A204.1 (cell line): Measurements from ENCODE around the gene MAP3K7CL.

Source experiments
- FAIRE-seq: peaks from 2 replicates; lab custom pipeline; 2012; peaks lifted over from hg19 to GRCh38; lab: Jason Lieb, UNC

Gene MAP3K7CL

DNA sequence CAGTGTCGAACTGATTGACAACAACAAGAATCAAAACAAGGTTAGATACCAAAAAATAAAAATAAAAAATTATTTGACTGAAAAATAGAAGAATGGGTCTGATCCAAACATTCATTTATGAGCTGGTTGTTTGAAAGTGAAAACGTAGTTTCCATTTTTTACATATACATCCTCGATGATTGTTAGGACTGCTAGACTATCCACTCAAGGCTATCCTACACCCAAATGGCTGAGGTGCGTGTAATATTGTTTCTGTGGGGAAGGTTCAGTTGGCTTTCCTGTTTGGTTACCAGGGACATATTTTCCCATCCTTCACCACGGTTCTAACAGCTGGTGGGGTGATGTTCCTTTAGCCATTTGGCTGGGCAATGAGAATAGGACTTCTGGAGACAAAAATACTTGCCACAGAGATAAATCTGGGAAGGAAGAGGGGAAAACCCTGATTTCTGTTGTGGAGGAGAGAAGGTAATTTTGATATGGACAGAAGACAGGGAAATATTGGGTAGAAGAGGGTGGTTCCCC is 66.3 kb downstream of the MAP3K7CL start:
- FAIRE-seq, result no peak

DNA sequence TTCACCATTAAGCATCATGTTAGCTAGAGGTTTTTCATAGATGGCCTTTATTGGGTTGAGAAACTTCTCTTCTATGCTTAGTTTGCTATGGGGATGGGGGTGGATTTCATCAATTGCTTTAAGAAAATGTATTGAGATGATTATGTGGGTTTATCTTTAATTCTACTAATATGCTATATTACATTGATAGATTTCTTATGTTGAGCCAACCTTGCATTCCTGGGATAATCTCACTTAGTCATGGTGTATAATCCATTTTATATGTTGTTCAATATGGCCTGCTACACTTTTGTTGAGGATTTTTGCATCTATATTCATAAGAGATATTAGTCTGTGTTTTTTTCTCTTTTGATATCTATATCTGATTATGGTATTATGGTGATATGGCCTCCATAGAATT is 70.7 kb downstream of the MAP3K7CL start:
- no peak for FAIRE-seq

DNA sequence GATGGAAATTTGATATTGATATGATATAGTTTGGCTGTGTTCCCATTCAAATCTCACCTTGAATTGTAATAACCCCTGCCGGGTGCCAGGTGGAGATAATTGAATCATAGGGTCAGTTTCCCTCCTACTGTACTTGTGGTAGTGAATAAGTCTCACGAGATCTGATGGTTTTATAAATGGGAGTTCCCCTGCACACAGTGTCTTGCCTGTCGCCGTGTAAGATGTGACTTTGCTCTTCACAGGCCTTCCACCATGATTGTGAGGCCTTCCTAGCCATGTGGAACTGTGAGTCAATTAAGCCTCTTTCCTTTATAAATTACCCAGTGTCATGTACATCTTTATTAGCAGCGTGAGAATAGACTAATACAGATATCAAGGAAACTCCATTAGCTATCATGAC is 74.6 kb downstream of the MAP3K7CL start:
- no peak for FAIRE-seq

DNA sequence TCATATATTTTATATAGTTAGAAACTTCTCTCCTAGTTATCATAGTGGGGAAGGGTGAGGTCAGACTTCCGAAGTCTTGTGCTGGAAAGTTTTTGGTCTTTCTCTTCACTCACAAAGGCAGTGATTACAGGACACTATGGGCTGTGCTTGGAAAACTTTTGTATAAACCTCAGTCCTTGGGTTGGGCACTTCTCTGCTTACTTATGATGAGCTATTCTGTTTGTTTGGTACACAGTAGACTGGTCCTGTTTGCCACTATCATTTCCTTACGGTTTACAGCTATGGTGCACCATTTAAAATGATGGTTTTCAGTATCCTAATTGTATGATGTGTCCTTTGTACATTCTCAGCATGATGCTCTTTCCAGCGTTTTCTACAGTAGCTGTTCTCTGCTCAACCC is 75.5 kb downstream of the MAP3K7CL start:
- FAIRE-seq, result no peak

DNA sequence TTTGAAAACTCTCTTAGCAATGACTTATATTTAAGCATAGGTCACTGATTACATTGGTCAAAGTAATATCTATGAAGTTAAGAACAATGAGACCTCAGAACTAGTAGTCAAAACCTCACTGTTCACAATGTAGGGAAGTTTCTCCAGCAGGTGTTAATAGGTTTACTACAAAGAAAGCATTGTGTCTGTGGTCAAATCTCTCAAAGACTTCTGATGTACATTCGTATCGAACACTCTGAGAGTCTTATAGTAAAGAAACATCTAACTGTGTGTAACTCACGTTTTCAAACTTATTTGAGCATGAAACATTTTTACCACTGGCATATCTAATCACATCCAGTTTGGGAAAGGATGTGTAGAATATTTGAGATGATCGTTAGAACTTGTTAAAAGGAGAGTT is 76.0 kb downstream of the MAP3K7CL start:
- no peak for FAIRE-seq

DNA sequence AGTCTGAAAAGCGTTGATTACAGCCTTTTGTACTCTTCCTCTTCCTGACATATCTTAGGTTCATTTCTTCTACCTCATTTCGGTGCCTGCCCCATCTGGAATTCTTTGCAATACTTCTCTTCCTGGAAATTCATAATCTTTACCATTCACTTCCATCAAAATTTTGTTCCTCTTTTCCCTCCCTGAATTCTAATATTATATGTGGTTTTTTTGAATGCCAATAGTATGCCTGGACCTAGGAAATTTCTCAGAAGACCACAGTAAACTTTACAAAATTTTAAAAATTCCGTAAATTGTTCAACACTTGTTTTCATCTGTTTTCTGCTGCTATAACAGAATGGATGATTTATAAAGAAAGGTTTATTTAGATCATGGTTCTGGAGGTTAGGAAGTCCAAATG is 76.8 kb downstream of the MAP3K7CL start:
- no peak for FAIRE-seq

DNA sequence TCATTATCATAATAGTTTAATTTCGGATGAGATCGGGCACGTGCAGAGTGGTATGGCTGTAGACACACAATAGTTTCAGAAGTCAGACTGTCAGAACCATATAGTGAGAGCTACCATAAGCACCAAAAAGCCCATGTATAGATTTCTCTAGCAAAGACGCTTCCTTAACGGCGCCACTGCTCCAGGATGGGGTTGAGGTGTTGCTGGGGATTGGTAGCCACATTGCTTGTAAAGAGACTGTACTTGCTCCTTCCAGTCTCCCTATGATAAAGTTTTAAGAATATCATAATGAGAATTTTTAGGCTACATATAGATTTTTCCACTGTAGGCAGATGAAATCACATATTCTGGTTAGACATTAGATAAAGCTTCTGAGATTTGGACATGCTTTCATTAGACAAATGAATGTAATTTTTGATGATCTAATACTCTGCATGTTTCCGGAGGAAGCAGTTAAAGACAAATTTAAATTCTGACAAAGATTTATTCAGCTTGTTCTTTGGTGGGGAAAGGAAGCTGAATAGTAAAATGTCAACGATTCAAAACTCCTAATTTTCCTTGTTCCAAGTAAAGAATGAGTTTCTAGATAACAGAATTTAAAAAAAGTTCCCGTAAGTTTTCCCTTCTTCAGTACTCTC is 77.7 kb downstream of the MAP3K7CL start:
- FAIRE-seq, result no peak

DNA sequence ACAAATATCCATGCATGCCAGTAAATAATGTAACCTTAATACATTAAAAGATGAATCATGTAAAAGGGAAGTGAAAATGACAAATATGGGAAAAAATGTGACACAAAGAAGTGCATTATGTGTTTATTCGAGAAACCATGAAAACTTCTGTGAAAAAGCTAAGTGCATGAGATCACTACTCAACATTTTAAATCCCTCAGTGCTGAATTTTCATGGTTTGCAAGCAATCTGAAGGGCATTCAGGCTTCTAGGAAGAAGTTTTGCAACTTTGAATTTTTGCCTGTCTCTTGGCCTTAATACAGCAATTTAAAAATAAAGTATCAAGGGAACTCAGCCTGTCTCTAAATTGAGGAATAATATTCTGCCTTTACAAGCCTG is 78.2 kb downstream of the MAP3K7CL start:
- no peak for FAIRE-seq

DNA sequence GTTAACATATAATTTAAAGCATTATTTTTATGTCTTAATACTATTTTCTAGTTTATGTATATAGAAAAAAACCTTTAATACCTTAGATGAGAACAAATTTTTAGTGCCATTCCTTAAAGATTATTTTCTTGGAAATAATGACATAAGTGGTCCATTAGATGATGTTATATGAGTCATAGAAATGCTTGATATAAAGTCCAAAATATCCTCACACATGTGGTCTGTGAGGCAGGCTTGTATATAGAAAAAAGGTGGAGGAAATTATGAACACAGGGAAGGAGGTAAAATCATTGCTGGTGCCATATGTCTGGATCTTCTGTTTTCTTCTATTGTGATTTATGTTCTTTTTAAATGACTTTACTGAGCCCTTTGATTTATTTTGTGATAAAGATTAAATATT is 79.3 kb downstream of the MAP3K7CL start:
- FAIRE-seq, result no peak

DNA sequence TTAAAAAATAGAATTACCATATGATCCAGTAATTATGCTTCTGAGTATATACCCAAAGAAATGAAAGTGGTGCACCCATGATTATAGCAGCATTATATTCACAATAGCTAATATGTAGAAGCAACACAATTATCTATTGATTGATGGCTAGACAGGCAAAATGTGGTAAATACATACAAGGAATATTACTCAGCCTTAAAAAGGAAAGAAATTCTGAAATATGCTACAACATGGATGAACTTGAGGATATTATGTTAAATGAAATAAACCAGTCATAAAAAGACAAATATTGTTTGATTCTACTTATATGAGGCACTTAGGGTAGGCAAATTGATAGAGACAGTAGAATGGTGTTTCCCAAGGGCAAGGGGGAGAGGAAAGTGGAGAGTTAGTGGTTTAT is 80.8 kb downstream of the MAP3K7CL start:
- no peak for FAIRE-seq

DNA sequence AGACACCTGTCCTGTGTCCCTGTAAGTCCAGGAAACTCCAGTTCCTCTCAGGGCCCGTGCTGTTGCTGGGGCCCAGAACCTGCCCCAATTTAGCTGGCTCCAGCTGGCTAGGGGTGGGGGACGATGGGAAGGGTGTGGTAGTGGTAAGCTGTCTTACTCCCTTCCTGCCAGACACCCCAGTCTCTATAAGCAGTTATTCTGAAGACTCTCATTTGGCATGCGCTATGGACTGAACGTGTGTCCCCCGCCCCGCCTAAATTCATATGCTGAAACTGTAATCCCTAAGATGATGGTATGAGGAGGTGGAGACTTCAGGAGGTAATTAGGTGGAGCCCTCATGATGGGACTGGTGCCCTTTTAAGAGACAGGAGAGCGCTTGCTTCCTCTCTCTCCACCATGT is 82.0 kb downstream of the MAP3K7CL start:
- no peak for FAIRE-seq

DNA sequence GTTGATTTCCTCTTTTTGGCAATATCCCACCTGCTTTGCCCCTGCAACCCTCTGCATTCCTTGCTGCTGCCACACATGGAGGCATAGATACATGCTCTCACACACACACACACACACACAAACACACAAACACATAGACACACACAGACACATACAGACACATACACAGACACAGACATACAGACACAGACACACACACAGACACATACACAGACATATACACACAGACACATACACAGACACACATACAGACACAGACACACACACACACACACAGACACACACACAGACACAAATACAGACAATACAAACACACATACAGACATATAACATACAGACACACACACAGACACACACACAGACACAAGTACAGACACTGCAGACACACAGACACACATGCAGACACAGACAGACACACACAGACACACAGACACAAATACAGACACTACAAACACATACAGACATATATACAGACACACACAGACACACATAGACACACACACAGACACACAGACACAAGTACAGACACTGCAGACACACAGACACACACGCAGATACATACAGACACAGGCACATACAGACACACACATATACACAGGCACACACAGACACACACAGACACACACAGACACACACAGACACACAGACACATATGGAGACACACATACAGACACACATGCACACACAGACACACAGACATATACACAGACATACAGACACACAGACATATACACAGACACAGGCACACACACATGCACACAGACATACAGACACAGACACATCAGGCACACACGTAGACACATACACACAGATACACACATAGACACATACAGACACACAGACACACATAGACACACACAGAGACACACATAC is 83.3 kb downstream of the MAP3K7CL start:
- FAIRE-seq, result no peak

DNA sequence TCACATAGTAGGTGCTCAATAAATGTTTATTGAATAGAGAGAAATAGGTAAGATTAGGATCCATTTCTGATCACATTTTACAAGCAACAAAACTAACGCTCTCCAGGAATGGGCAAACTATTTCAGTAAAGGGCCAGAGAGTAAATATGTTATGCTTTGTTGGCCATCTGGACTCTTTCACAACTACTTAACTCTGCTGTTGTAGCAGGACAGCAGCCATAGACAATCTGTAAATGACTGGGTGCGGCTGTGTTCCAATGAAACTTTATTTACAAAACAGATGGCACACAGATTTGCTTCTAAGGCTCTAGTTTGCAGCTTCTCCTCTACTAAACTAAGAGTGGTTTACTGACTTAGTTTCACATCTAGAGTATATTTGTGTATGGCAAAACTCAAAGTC is 85.3 kb downstream of the MAP3K7CL start:
- no peak for FAIRE-seq

DNA sequence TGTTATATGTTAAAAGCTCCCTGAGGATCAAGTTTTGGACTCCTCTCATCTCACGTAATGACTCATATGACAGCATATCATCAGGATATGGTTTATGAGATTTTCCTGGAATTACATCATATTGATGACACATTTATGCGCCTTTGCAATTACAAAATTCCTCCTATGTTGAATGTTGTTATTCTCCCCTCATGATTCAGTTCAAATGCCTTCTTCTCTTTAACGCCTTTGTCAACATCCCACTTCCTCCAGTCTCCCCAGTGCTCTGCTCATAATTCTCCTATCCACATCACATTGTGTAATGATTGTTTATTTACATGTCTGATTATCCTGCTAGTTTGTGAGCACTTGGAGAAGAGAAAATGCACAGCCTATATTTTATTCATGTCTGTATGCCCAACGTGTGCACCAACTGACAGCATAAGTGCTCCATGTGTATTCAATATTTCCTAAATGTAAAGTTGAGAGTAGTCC is 87.4 kb downstream of the MAP3K7CL start:
- no peak for FAIRE-seq

DNA sequence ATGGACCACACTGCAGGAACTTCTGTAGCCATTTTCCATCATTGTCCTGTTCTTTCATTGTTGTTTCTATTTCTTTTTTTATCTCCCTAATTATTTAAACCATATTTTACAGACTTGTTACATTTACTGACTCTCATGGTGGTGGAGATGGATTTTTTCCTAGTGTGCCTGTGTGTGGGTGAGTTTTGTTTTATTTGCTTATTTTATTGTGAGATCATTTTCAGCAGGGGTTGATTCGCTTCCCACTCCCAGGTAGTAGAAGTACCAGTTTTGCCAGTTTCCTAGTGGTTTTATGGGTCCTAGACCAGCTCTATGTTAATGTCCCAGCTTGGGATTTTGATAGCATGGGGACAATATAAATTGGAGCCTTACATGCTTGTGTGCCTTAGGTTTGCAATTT is 88.3 kb downstream of the MAP3K7CL start:
- FAIRE-seq, result no peak

DNA sequence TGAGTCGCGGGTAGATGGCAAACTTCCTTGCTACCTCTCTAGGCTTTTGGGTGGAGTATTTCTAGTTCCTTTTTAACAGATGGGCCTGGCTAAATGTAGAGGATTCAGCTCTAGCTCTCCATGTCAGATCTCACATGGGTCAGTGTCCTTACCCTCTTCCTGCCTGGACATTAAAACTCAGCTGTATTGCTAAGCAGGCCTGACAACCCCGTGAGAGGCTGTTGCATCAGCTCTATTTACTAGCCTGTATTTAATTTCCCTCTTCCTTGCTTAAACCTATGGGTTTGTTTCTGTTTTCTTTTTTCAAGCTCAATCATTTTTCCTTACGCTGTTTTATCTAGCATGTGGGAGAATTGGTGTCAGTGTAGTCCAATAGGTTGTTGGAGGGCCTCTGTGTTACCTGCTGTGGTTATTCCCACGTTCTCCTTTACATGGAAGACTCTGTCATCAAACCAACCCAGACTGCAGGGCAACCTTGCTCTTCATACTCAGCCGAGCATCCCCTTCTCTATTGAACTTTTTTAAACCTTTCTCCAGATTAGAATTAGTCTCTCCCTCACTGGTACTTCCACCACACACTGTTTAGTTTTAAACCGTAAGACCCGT is 88.8 kb downstream of the MAP3K7CL start:
- no peak for FAIRE-seq

DNA sequence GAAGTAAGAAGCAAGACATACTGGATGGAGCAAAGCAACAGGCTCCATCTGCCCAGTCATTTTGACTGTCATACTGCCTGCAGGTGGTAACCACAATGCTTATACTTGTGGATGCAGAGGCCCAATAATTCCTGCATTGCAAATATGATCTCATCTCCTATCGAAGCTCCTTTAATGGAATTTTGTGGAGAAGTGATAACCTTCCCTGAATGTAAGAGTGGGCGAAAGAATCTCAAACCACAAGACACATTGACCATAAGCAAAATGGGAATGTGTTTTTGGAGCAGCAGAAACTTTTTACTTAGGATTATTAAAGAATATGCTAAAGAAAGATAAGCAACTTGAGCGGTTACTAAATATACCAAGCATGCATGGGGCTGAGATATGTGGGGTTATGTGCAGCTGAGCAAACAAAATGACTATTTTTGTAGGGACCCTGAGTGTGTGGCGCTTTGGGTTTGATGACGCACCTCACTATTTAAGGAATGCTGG is 90.9 kb downstream of the MAP3K7CL start:
- FAIRE-seq, result no peak

DNA sequence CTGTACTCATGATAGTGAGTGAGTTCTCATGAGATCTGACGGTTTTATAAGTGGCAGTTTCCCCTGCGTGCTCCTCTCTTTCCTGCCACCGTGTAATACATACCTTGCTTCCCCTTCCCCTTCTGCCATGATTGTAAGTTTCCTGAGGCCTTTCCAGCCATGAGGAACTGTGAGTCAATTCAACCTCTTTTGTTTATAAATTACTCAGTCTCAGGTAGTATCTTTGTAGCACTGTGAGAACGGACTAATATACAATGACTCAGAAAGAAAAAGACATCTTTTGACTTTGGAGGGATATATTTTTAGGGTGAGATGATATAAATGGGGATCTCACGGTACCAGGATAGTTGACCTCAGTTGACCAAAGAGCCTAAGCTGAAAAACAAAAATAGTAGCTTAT is 93.6 kb downstream of the MAP3K7CL start:
- no peak for FAIRE-seq
